ENCODE results near the gene ING3.

DNA sequence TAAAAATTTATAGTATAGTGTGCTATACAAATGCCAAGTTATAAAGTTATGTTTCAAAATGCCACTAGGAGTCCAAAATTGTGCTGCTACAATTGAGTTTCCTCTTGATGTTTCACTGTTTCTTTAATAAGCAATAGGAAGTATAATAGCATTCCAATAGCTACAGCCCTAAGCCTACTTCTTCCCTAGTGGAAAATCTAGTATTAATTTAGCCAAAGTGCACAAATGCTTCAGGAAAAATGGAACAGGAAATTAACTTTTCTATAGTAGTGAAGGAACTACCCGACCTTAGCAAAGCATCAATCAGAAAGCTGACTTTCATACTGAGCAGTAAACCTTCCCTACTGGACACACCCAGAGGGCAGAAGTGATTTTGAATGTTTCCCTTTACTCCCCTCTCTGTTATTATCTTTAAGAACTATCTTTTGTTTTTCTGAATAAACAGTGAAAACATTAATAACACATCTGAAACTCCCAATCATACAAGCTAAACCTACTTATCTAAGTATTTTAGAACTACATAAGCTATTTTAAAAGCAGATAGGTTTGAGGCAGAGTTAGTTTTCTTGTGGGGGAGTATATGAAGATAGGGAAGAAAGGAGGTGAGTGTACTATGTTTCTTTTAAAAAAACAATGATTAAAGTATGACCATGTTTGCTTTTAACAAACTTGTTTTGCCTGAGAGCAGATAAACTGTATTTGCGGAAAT lies 51.6 kb downstream of the ING3 start:
- TF ChIP-seq, protein P1, sequence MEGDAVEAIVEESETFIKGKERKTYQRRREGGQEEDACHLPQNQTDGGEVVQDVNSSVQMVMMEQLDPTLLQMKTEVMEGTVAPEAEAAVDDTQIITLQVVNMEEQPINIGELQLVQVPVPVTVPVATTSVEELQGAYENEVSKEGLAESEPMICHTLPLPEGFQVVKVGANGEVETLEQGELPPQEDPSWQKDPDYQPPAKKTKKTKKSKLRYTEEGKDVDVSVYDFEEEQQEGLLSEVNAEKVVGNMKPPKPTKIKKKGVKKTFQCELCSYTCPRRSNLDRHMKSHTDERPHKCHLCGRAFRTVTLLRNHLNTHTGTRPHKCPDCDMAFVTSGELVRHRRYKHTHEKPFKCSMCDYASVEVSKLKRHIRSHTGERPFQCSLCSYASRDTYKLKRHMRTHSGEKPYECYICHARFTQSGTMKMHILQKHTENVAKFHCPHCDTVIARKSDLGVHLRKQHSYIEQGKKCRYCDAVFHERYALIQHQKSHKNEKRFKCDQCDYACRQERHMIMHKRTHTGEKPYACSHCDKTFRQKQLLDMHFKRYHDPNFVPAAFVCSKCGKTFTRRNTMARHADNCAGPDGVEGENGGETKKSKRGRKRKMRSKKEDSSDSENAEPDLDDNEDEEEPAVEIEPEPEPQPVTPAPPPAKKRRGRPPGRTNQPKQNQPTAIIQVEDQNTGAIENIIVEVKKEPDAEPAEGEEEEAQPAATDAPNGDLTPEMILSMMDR (conservative IDR thresholded peaks at IDR 0.05) = no peak
- no peak for TF ChIP-seq ZFX (IDR thresholded peaks at IDR 0.05)
